A673 (cell line): ENCODE results near the gene PPARG. TPM values are rescaled to one million over a fixed set of nuclear protein-coding genes. Genes with fewer than 3 reads are reported as not detected.
"Not testable (repeated sequence)": the region's sequence is repeated elsewhere in the genome, so short reads cannot be mapped to it uniquely, and the experiment has no call there.

Experiments used
- BruUV-seq: library from RNA; stranded (reverse); fragments of 400-500 nt; replicated peaks from 2 replicates; lab custom pipeline; 2021; lab: Mats Ljungman, UMichigan
- CTCF ChIA-PET: fragments of 300-600 bp; sonication (Branson Sonifier 250); formaldehyde crosslinking; loops from one replicate; lab custom pipeline; 2022; ENCODE audit warnings: antibody characterized with exemption; lab: Charles Lee
- POLR2A ChIA-PET: fragments of 300-600 bp; sonication (Branson Sonifier 250); formaldehyde crosslinking; loops from one replicate; lab custom pipeline; 2022; ENCODE audit warnings: antibody characterized with exemption; ENCODE audit not compliant: low non-redundant PET; lab: Charles Lee
- DNase-seq: peaks from one replicate; pipeline ENCODE4 v3.0.0-alpha.2; 2015; ENCODE audit warnings: low spot score
- H3K27ac ChIP-seq: fragments of 200-600 bp; sonication (generic); 2 replicates; pipeline ENCODE4 v1.5.1; 2016; ENCODE audit warnings: mixed run types, low read depth, mild to moderate bottlenecking, mixed read lengths, antibody characterized with exemption, low read length; ENCODE audit not compliant: poor library complexity, severe bottlenecking
- H3K27me3 ChIP-seq: fragments of 200-600 bp; sonication (generic); replicated peaks from 2 replicates; pipeline ENCODE4 v1.6.1; 2017; ENCODE audit warnings: mixed run types, low read depth, mild to moderate bottlenecking, mixed read lengths, antibody characterized with exemption, low read length; ENCODE audit not compliant: insufficient read depth, poor library complexity
- H3K36me3 ChIP-seq: fragments of 200-600 bp; sonication (generic); 2 replicates; pipeline ENCODE4 v1.6.1; 2016; ENCODE audit warnings: mixed run types, mild to moderate bottlenecking, mixed read lengths, antibody characterized with exemption, low read length; ENCODE audit not compliant: insufficient read depth, poor library complexity, severe bottlenecking
- H3K4me1 ChIP-seq: fragments of 200-600 bp; sonication (generic); 2 replicates; pipeline ENCODE4 v1.6.1; 2017; ENCODE audit warnings: mixed run types, mild to moderate bottlenecking, mixed read lengths, antibody characterized with exemption, low read length; ENCODE audit not compliant: insufficient read depth, poor library complexity, severe bottlenecking
- H3K4me3 ChIP-seq: fragments of 200-600 bp; sonication (generic); 2 replicates; pipeline ENCODE4 v1.5.1; 2016; ENCODE audit warnings: low read depth, mixed run types, mild to moderate bottlenecking, mixed read lengths, low read length; ENCODE audit not compliant: poor library complexity, severe bottlenecking
- H3K9me3 ChIP-seq: fragments of 200-600 bp; sonication (generic); 2 replicates; pipeline ENCODE4 v1.6.1; 2016; ENCODE audit warnings: mixed run types, low read depth, mild to moderate bottlenecking, mixed read lengths, antibody characterized with exemption, low read length; ENCODE audit not compliant: poor library complexity, severe bottlenecking
- CTCF ChIP-seq: fragments of 300-800, 200-600 bp; sonication (generic); conservative IDR thresholded peaks from 2 replicates; pipeline ENCODE4 v1.5.1; 2017; ENCODE audit warnings: low read depth, mild to moderate bottlenecking, antibody characterized with exemption, low read length, moderate library complexity, mixed read lengths
- EZH2 ChIP-seq: fragments of 200-600 bp; sonication (generic); IDR thresholded peaks from 2 replicates; pipeline ENCODE4 v1.6.1; 2017; ENCODE audit warnings: borderline replicate concordance, low read depth, mild to moderate bottlenecking, mixed read lengths, antibody characterized with exemption, low read length; ENCODE audit not compliant: poor library complexity, severe bottlenecking
- intact Hi-C: fragments of 100-400 bp; cut with micrococcal nuclease; formaldehyde crosslinking; loops from one replicate; pipeline ENCODE4 v1.10.0; 2022; ENCODE audit not compliant: unreplicated experiment
- total RNA-seq: library from RNA; stranded (reverse); gene quantifications from 2 replicates; pipeline ENCODE4 v1.2.3, GENCODE V29; 2021

The PPARG gene
- total RNA-seq, 1 experiment from 2014 or later = 0.62 TPM

GRCh38 chr3:12465836-12466225 lies 177.0 kb downstream of the PPARG start:
- no peak for TF ChIP-seq CTCF
- TF ChIP-seq EZH2 = no peak
- CTCF ChIA-PET = interaction anchor here (0.8 kb wide), 1 partner anchor 13 kb away, joined by 5 read pairs; no protein-coding TSS in a partner anchor
- H3K4me3 ChIP-seq = no peak overlapping the region
- H3K9me3 ChIP-seq = no peaks in the 10 kb centered on the region
- no TSS peak for BruUV-seq
- intact Hi-C loops = loop anchor here (10.0 kb wide), 1 partner anchor 161 kb away; no protein-coding TSS in a partner anchor
- H3K27ac ChIP-seq = no peak overlapping the region
- H3K36me3 ChIP-seq = no peaks in the 10 kb centered on the region
- H3K4me1 ChIP-seq = no peaks in the 10 kb centered on the region
- DNase-seq = no peak
- H3K27me3 ChIP-seq = no peaks in the 10 kb centered on the region
- POLR2A ChIA-PET = no interaction called here

- DNase-seq = no peak
- H3K36me3 ChIP-seq = no peaks in the 10 kb centered on the region
- intact Hi-C loops = loop anchor here (10.0 kb wide), 1 partner anchor 163 kb away; no protein-coding TSS in a partner anchor
- no TSS peak for BruUV-seq
- POLR2A ChIA-PET = no interaction called here
- CTCF ChIA-PET = no interaction called here
- no peak overlapping the region for H3K4me3 ChIP-seq
- no peak overlapping the region for H3K27ac ChIP-seq
- H3K27me3 ChIP-seq = no peaks in the 10 kb centered on the region
- no peak for TF ChIP-seq CTCF
- TF ChIP-seq EZH2 = no peak
- H3K4me1 ChIP-seq = no peaks in the 10 kb centered on the region
- no peaks in the 10 kb centered on the region for H3K9me3 ChIP-seq
These were observed 178.9 kb downstream of the PPARG start for GRCh38 chr3:12467746-12468145.

GRCh38 chr3:12468276-12468675 lies 179.4 kb downstream of the PPARG start:
- Histone ChIP-seq H3K4me3 (no peak overlapping the region), H3K9me3 (no peaks in the 10 kb centered on the region), H3K36me3 (no peaks in the 10 kb centered on the region), H3K4me1 (no peaks in the 10 kb centered on the region), H3K27me3 (no peaks in the 10 kb centered on the region), H3K27ac (no peak overlapping the region)
- ChIA-PET CTCF (no interaction called here), POLR2A (no interaction called here)
- no peak for DNase-seq
- no TSS peak for BruUV-seq
- no peak for TF ChIP-seq EZH2
- intact Hi-C loops = loop anchor here (10.0 kb wide), 1 partner anchor 163 kb away; no protein-coding TSS in a partner anchor

- CTCF ChIA-PET = no interaction called here
- no peaks in the 10 kb centered on the region for H3K36me3 ChIP-seq
- no peaks in the 10 kb centered on the region for H3K9me3 ChIP-seq
- intact Hi-C loops = loop anchor here (10.0 kb wide), 1 partner anchor 164 kb away; no protein-coding TSS in a partner anchor
- POLR2A ChIA-PET = no interaction called here
- TF ChIP-seq CTCF (no peak), EZH2 (no peak)
- H3K4me1 ChIP-seq = no peaks in the 10 kb centered on the region
- H3K4me3 ChIP-seq = no peak overlapping the region
- H3K27me3 ChIP-seq = no peaks in the 10 kb centered on the region
- no peak overlapping the region for H3K27ac ChIP-seq
- no peak for DNase-seq
- no TSS peak for BruUV-seq
These were observed 179.9 kb downstream of the PPARG start for GRCh38 chr3:12468757-12469156.

GRCh38 chr3:12469222-12469621 lies 180.4 kb downstream of the PPARG start:
- H3K27ac ChIP-seq, POLR2A ChIA-PET, H3K4me3 ChIP-seq, H3K27me3 ChIP-seq, H3K9me3 ChIP-seq, CTCF ChIA-PET, H3K36me3 ChIP-seq, DNase-seq, H3K4me1 ChIP-seq, BruUV-seq: not testable (repeated sequence)
- intact Hi-C loops = loop anchor here (10.0 kb wide), 1 partner anchor 164 kb away; no protein-coding TSS in a partner anchor
